HuH-7 (cell line): Measurements from ENCODE around the gene ABHD16A.

Source experiments
- DNase-seq: peaks from one replicate; pipeline ENCODE4 v3.0.0; 2011; ENCODE audit warnings: low spot score

Gene ABHD16A

DNA sequence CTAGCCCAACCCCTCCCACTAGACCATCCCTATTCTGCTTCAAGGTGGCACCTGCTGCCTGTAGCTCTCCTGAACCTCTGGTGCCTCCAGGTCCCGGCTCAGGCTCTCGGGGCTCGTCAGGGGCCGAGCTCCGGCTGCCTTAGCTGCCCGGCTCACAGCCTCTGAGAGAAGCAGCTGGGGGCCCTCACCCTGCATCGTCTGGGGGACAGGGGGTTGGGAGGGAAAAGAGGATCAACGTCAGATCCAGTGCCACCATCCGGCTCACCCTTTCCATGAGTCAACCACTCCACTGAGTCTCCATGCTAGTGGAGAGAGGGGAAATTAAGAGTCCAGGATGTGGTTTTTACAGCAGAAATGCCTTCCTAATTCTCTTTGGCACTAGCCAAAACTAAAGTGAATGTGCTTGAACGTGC lies 63.7 kb downstream of the ABHD16A start:
- DNase-seq = no peak

DNA sequence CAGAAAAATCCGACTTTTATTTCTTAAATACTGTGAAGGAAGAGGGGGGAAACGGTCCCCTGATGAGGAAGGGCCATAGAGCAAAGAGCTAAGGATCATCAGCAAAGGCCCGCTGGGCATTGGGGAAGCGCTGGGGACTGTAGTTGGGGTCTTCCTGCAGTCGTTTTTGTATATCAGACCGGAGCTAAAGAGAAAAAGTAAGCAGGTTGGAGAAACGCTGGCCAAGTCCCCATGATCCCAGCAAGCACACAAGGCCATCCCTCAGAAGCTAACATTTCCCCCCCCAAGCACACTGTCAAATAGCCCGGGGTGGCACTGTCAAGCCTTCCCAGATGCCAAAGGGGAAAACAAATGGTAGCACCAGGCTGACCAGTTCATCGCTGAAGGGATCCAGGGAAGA lies 64.1 kb downstream of the ABHD16A start:
- no peak for DNase-seq
